Esophagus (tissue), 2 donors: ENCODE data around the gene PTTG1IP. TPM values are rescaled to one million over a fixed set of nuclear protein-coding genes. Genes with fewer than 3 reads are reported as not detected.

Experiments used
- H3K27ac ChIP-seq, 2 donors: one replicate each; pipeline ENCODE4 v1.5.1; 2013; ENCODE audit warnings: low read depth in 2 of 2, mild to moderate bottlenecking in 2 of 2, inconsistent platforms in 1 of 2, low read length in 1 of 2, moderate library complexity in 1 of 2
- H3K27me3 ChIP-seq, 2 donors: one replicate each; pipeline ENCODE4 v1.6.1; 2013; ENCODE audit warnings: low read length in 2 of 2, control low read depth in 1 of 2, mild to moderate bottlenecking in 1 of 2; ENCODE audit not compliant: insufficient read depth in 2 of 2, control insufficient read depth in 1 of 2
- H3K36me3 ChIP-seq, 2 donors: one replicate each; pipeline ENCODE4 v1.6.1; 2013; ENCODE audit warnings: low read length in 1 of 2; ENCODE audit not compliant: control insufficient read depth in 2 of 2, insufficient read depth in 2 of 2
- H3K4me1 ChIP-seq, 2 donors: one replicate each; pipeline ENCODE4 v1.6.1; 2013; ENCODE audit warnings: low read length in 1 of 2; ENCODE audit not compliant: control insufficient read depth in 2 of 2, insufficient read depth in 2 of 2
- H3K4me3 ChIP-seq, 2 donors: one replicate each; pipeline ENCODE4 v1.5.1; 2013; ENCODE audit warnings: low read length in 2 of 2, mild to moderate bottlenecking in 2 of 2, low read depth in 1 of 2, moderate library complexity in 1 of 2
- H3K9me3 ChIP-seq, 2 donors: one replicate each; pipeline ENCODE4 v1.6.1; 2013; ENCODE audit warnings: mild to moderate bottlenecking in 2 of 2, low read depth in 1 of 2, low read length in 1 of 2, moderate library complexity in 1 of 2; ENCODE audit not compliant: control insufficient read depth in 2 of 2, insufficient read depth in 1 of 2
- WGBS, 2 donors: extraction: QIAGEN DNeasy Blood & Tissue Kit; methylation state at CpG; one replicate each; pipeline ENCODE4 v1.1.7; 2013; 5-methylcytosine and 5-hydroxymethylcytosine counted together
- polyA plus RNA-seq, 2 donors: library from polyadenylated mRNA; stranded (reverse); fragments of 200-250 nt; gene quantifications; one replicate each; pipeline ENCODE4 v1.2.3, GENCODE V29; 2013
- donor health status: healthy with polysubstance abuse.
- donor health status: Bipolar disorder and iron deficiency.

Gene PTTG1IP
- polyA plus RNA-seq, 2 donors: 45.8 to 47.4 TPM

- Histone ChIP-seq H3K4me3 (no peak overlapping the region), H3K27ac (no peak overlapping the region), H3K27me3 (no peaks in the 10 kb centered on the region), H3K36me3 (peaks cover 0 to 2% of the 10 kb centered on the region in 2 donors), H3K9me3 (no peaks in the 10 kb centered on the region), H3K4me1 (peaks cover 0 to 12% of the 10 kb centered on the region in 2 donors)
- WGBS, 2 donors: 82 to 87% methylated on average over 25 of the region's 25 CpGs
Observed at GRCh38 chr21:44896561-44897286, 23.2 kb upstream of the PTTG1IP start.

DNA sequence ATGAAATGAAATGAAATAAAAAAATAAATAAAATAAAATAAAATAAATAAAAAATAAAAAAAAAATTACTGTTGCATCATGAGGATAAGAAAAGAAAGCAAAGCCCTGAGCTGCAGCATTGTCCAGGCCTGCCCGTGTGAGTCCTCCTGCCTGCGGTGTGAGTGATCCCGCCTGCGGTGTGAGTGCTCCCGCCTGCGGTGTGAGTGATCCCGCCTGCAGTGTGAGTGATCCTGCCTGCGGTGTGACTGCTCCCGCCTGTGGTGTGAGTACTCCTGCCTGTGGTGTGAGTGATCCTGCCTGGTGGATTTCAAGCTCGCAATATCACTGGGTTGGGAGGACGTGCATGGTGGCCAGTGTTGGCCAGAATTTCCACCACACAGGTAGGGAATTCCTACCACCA is 22.4 kb upstream of the PTTG1IP start:
- WGBS, 2 donors: 91 to 94% methylated on average over 11 of the region's 11 CpGs
- H3K36me3 ChIP-seq: no peaks in the 10 kb centered on the region
- H3K27me3 ChIP-seq: no peaks in the 10 kb centered on the region
- H3K9me3 ChIP-seq: no peaks in the 10 kb centered on the region
- H3K4me3 ChIP-seq: no peak overlapping the region
- H3K4me1 ChIP-seq: peaks cover 0 to 5% of the 10 kb centered on the region in 2 donors
- no peak overlapping the region for H3K27ac ChIP-seq

GRCh38 chr21:44894687-44895302 is 21.3 kb upstream of the PTTG1IP start:
- WGBS, 2 donors: 85 to 87% methylated on average over 19 of the region's 19 CpGs
- H3K27me3 ChIP-seq: no peaks in the 10 kb centered on the region

GRCh38 chr21:44893948-44894656 is 20.6 kb upstream of the PTTG1IP start:
- Histone ChIP-seq H3K4me1 (peaks cover 0 to 8% of the 10 kb centered on the region in 2 donors), H3K27me3 (no peaks in the 10 kb centered on the region), H3K9me3 (no peaks in the 10 kb centered on the region), H3K4me3 (no peak overlapping the region), H3K27ac (no peak overlapping the region), H3K36me3 (no peaks in the 10 kb centered on the region)
- WGBS, 2 donors: 84 to 88% methylated on average over 15 of the region's 15 CpGs

More at GRCh38 chr21:44894687-44895302, 21.3 kb upstream of the PTTG1IP start:
- H3K9me3 ChIP-seq: no peaks in the 10 kb centered on the region
- H3K4me3 ChIP-seq: no peak overlapping the region
- peaks cover 0 to 5% of the 10 kb centered on the region in 2 donors for H3K4me1 ChIP-seq
- no peak overlapping the region for H3K27ac ChIP-seq
- no peaks in the 10 kb centered on the region for H3K36me3 ChIP-seq

DNA sequence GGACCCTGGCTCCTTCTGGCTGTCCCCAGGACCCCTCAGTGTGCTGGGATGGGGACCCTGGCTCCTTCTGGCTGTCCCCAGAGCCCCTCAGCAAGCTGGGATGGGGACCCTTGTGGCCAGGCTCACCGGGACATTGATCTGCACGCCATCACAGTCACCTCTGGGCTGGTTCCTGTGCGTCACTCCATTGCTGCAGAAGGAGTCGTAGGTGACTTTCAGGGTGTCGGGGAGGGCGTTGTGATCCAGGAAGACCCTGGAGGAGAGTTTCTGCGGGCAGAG is 19.7 kb upstream of the PTTG1IP start:
- H3K27me3 ChIP-seq: peaks cover 0 to 3% of the 10 kb centered on the region in 2 donors
- 83 to 89% methylated on average over 7 of the region's 7 CpGs for WGBS, 2 donors

GRCh38 chr21:44892536-44893277 is 19.2 kb upstream of the PTTG1IP start:
- no peak overlapping the region for H3K27ac ChIP-seq
- H3K36me3 ChIP-seq: no peaks in the 10 kb centered on the region
- WGBS, 2 donors: 39 to 41% methylated on average over 15 of the region's 15 CpGs
- no peak overlapping the region for H3K4me3 ChIP-seq
- peaks cover 0 to 14% of the 10 kb centered on the region in 2 donors for H3K4me1 ChIP-seq
- peaks cover 0 to 3% of the 10 kb centered on the region in 2 donors for H3K27me3 ChIP-seq
- H3K9me3 ChIP-seq: no peaks in the 10 kb centered on the region

More for the DNA sequence above, 19.7 kb upstream of the PTTG1IP start:
- H3K27ac ChIP-seq: no peak overlapping the region
- no peaks in the 10 kb centered on the region for H3K9me3 ChIP-seq
- H3K36me3 ChIP-seq: no peaks in the 10 kb centered on the region
- H3K4me1 ChIP-seq: peaks cover 0 to 14% of the 10 kb centered on the region in 2 donors
- no peak overlapping the region for H3K4me3 ChIP-seq

DNA sequence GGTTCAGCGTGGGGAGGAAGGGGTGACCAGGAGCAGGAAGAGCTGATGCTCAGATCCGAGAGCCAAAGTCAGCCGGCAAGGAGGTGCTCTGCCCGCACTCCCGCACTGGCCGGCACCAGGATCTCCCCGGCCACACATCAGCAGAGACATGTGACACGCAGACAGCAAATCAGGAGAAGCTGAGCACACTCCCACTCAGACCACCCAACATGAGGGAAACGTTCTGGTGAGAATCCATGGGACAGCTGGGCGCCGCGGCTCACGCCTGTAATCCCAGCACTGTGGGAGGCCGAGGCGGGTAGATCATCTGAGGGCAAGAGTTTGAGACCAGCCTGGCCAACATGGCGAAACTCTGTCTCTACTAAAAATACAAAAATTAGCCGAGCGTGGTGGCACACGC is 18.6 kb upstream of the PTTG1IP start:
- H3K36me3 ChIP-seq: no peaks in the 10 kb centered on the region
- peaks cover 0 to 11% of the 10 kb centered on the region in 2 donors for H3K4me1 ChIP-seq
- 67 to 77% methylated on average over 19 of the region's 19 CpGs for whole genome bisulfite sequencing, 2 donors
- no peak overlapping the region for H3K27ac ChIP-seq
- H3K4me3 ChIP-seq: no peak overlapping the region
- H3K9me3 ChIP-seq: no peaks in the 10 kb centered on the region
- H3K27me3 ChIP-seq: peaks cover 0 to 3% of the 10 kb centered on the region in 2 donors

- WGBS, 2 donors: 81 to 85% methylated on average over 15 of the region's 15 CpGs
- Histone ChIP-seq H3K9me3 (no peaks in the 10 kb centered on the region), H3K4me1 (peaks cover 0 to 11% of the 10 kb centered on the region in 2 donors), H3K4me3 (no peak overlapping the region), H3K27ac (no peak overlapping the region), H3K27me3 (peaks cover 0 to 3% of the 10 kb centered on the region in 2 donors), H3K36me3 (no peaks in the 10 kb centered on the region)
Observed at GRCh38 chr21:44891631-44892031, 18.1 kb upstream of the PTTG1IP start.

- H3K4me3 ChIP-seq: no peak overlapping the region
- H3K27ac ChIP-seq: no peak overlapping the region
- WGBS, 2 donors: 63 to 66% methylated on average over 9 of the region's 9 CpGs
- no peaks in the 10 kb centered on the region for H3K9me3 ChIP-seq
- no peaks in the 10 kb centered on the region for H3K36me3 ChIP-seq
- peaks cover 0 to 11% of the 10 kb centered on the region in 2 donors for H3K4me1 ChIP-seq
- peaks cover 0 to 3% of the 10 kb centered on the region in 2 donors for H3K27me3 ChIP-seq
Observed at GRCh38 chr21:44890961-44891541, 17.6 kb upstream of the PTTG1IP start.
